ENCODE results near the gene IAPP. TPM values are rescaled to one million over a fixed set of nuclear protein-coding genes. Genes with fewer than 3 reads are reported as not detected.

The IAPP gene
- total RNA-seq, 1 donor from 2014 or later: 0.92 TPM

DNA sequence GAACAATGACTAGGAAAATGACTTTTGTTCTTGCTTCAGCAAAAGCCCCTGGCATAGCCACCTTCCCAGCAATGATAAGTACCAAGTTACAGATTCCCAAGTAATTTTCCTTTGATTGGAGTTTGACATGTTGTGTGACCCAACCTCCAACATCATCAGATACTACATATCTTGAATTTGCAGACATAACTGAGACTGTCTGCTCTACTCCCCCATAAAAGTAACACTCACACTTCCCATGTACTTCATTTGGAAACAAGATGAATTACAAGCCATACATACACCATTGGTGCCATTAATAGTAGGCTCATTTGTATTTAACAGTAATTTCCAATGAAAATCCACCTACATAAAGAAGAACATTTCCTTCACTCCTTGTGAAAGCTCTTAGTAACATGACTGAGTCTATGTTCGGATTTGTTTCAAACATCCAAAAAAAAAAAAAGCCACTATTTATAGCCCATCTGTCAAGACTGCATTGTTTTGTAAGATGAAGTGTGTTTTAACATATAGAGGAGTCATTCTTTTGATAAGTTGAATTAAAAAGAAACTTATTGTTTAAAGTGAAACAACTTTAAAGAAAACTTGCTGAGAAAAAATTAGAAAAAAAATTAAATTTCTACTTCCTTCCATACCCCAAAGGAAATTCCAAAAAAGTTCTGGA, 26.0 kb upstream of the IAPP start:
- H3K9ac ChIP-seq: no peak overlapping the region
- H2AFZ ChIP-seq (replicated peaks): no peak overlapping the region
- no peak for TF ChIP-seq EZH2 (IDR thresholded peaks at IDR 0.05)
- no peak for TF ChIP-seq CTCF (IDR thresholded peaks at IDR 0.05)
- no peak for TF ChIP-seq EZH2phosphoT487 (IDR thresholded peaks at IDR 0.05)
- H3K4me2 ChIP-seq: no peak overlapping the region
- no peak overlapping the region for H3K27ac ChIP-seq
- no peak for DNase-seq (ENCODE audit: low spot score)
- H3K79me2 ChIP-seq (ENCODE audit: low read depth): no peaks in the 10 kb centered on the region
- H3F3A ChIP-seq (ENCODE audit: low read depth): no peaks in the 10 kb centered on the region
- no peaks in the 10 kb centered on the region for H3K4me1 ChIP-seq
- H3K36me3 ChIP-seq: no peaks in the 10 kb centered on the region
- no peak overlapping the region for H3K4me3 Mint-ChIP-seq
- H3K27me3 ChIP-seq: no peaks in the 10 kb centered on the region
- no peaks in the 10 kb centered on the region for H3K9me3 Mint-ChIP-seq
- H3K9me3 ChIP-seq (ENCODE audit: low read depth): no peaks in the 10 kb centered on the region
- no peak overlapping the region for H3K27ac Mint-ChIP-seq
- H3K4me1 Mint-ChIP-seq: no peaks in the 10 kb centered on the region
- no peaks in the 10 kb centered on the region for H3K27me3 Mint-ChIP-seq (ENCODE audit: insufficient read depth, low read depth)
- no peaks in the 10 kb centered on the region for H4K20me1 ChIP-seq (ENCODE audit: low read depth)
- no peaks in the 10 kb centered on the region for H3K36me3 Mint-ChIP-seq
- H3K4me3 ChIP-seq: no peak overlapping the region

DNA sequence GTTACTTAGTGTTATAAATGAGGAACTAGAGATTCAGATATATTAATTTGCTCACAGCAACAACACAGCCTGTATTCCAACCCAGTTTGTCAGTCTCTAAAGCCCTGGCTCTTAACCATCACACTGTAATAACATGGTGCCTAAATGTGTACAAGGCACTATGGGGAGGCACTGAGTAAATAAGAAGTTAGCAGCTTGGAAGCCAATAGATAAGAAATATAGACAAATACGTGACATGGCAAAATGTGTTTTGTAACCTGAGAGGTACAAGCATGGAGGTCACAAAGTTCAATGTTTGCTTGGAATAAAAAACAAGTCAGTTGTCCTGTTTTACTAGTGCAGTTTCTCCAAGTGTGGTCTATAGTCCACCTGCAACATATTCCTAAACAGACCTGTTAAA, 21.7 kb upstream of the IAPP start:
- no peak overlapping the region for H3K27ac ChIP-seq
- TF ChIP-seq EZH2 (IDR thresholded peaks at IDR 0.05) (no peak), CTCF (IDR thresholded peaks at IDR 0.05) (no peak), EZH2phosphoT487 (IDR thresholded peaks at IDR 0.05) (no peak)
- H3K4me3 Mint-ChIP-seq: no peak overlapping the region
- no peaks in the 10 kb centered on the region for H3K4me1 Mint-ChIP-seq
- H3K27me3 Mint-ChIP-seq (ENCODE audit: insufficient read depth, low read depth): no peaks in the 10 kb centered on the region
- no peak for DNase-seq (ENCODE audit: low spot score)
- no peak overlapping the region for H3K4me3 ChIP-seq
- no peaks in the 10 kb centered on the region for H3K79me2 ChIP-seq (ENCODE audit: low read depth)
- no peak overlapping the region for H3K27ac Mint-ChIP-seq
- H3K4me1 ChIP-seq: no peaks in the 10 kb centered on the region
- H4K20me1 ChIP-seq (ENCODE audit: low read depth): no peaks in the 10 kb centered on the region
- no peaks in the 10 kb centered on the region for H3K9me3 Mint-ChIP-seq
- H3F3A ChIP-seq (ENCODE audit: low read depth): no peaks in the 10 kb centered on the region
- no peak overlapping the region for H3K4me2 ChIP-seq
- no peaks in the 10 kb centered on the region for H3K27me3 ChIP-seq
- no peaks in the 10 kb centered on the region for H3K36me3 Mint-ChIP-seq
- no peaks in the 10 kb centered on the region for H3K9me3 ChIP-seq (ENCODE audit: low read depth)
- no peak overlapping the region for H2AFZ ChIP-seq (replicated peaks)
- H3K36me3 ChIP-seq: no peaks in the 10 kb centered on the region
- no peak overlapping the region for H3K9ac ChIP-seq

DNA sequence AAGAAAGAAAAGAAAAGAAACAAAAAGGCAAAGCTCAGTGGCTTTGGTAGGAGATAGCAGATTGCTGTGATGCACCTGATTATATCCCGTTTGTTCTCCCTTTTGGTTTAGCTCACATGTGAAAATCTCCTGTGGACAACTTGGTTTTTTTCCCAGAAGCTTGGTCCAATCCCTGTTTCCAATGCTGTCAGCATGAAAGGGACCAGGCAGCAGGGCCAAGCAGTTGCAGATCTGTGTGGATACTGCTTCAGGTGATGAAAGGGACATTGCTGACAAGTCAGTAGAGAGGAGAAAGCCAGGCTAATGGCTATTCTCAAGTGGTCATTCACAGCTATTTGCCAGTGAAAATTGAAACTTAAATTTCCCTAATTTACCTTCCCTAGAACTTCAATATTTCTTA, 19.2 kb upstream of the IAPP start:
- Mint-ChIP-seq H3K27ac (no peak overlapping the region), H3K9me3 (no peaks in the 10 kb centered on the region), H3K4me1 (no peaks in the 10 kb centered on the region), H3K27me3 (ENCODE audit: insufficient read depth, low read depth) (no peaks in the 10 kb centered on the region), H3K36me3 (no peaks in the 10 kb centered on the region), H3K4me3 (no peak overlapping the region)
- Histone ChIP-seq H2AFZ (replicated peaks) (no peak overlapping the region), H3K9ac (no peak overlapping the region), H3K9me3 (ENCODE audit: low read depth) (no peaks in the 10 kb centered on the region), H3K27me3 (no peaks in the 10 kb centered on the region), H3F3A (ENCODE audit: low read depth) (no peaks in the 10 kb centered on the region), H3K79me2 (ENCODE audit: low read depth) (no peaks in the 10 kb centered on the region), H3K4me1 (no peaks in the 10 kb centered on the region), H3K36me3 (no peaks in the 10 kb centered on the region), H4K20me1 (ENCODE audit: low read depth) (no peaks in the 10 kb centered on the region), H3K4me3 (no peak overlapping the region), H3K4me2 (no peak overlapping the region), H3K27ac (no peak overlapping the region)
- TF ChIP-seq EZH2 (IDR thresholded peaks at IDR 0.05) (no peak), EZH2phosphoT487 (IDR thresholded peaks at IDR 0.05) (no peak), CTCF (IDR thresholded peaks at IDR 0.05) (no peak)
- no peak for DNase-seq (ENCODE audit: low spot score)

All from neural progenitor cell (in vitro differentiated cells).